Naive thymus-derived CD4-positive, alpha-beta T cell (primary cell): ENCODE results near the gene GGT7. TPM values are rescaled to one million over a fixed set of nuclear protein-coding genes. Genes with fewer than 3 reads are reported as not detected.

Experiments
- ATAC-seq: fragments of 150-1000 bp; cut with Tn5 transposase; 2 replicates; pipeline ENCODE4 v1.10.0; 2021; ENCODE audit warnings: mild to moderate bottlenecking, moderate library complexity
- CTCF ChIA-PET: fragments of 350-600 bp; sonication (Branson Sonifier 250); formaldehyde crosslinking; loops from one replicate; lab custom pipeline; 2021; ENCODE audit warnings: antibody characterized with exemption; lab: Charles Lee
- POLR2A ChIA-PET: fragments of 350-600 bp; sonication (Branson Sonifier 250); formaldehyde crosslinking; loops from one replicate; lab custom pipeline; 2021; ENCODE audit warnings: antibody characterized with exemption, inconsistent platforms; lab: Charles Lee
- DNase-seq, 9 donors: peaks; one replicate each; pipeline versions ENCODE4 v3.0.0 to v3.0.0-alpha.2; 2020 to 2022; ENCODE audit warnings: mixed read lengths in 1 of 9
- H3K27ac ChIP-seq: one replicate; pipeline ENCODE4 v1.7.0; 2013; ENCODE audit warnings: mild to moderate bottlenecking, low read depth, low read length, moderate library complexity
- H3K27me3 ChIP-seq, 2 donors: one replicate each; pipeline ENCODE4 v1.7.0; 2013; ENCODE audit warnings: low read length in 2 of 2, mild to moderate bottlenecking in 2 of 2, moderate library complexity in 2 of 2; ENCODE audit not compliant: control insufficient read depth in 2 of 2, insufficient read depth in 2 of 2
- H3K36me3 ChIP-seq, 3 experiments: 1 replicate in 2 of 3; 2 replicates in 1 of 3; pipeline ENCODE4 v1.7.0; 2013; ENCODE audit warnings: low read length in 3 of 3, mild to moderate bottlenecking in 3 of 3, moderate library complexity in 1 of 3; ENCODE audit not compliant: insufficient read depth in 3 of 3, control insufficient read depth in 2 of 3
- H3K4me1 ChIP-seq, 2 donors: one replicate each; pipeline ENCODE4 v1.7.0; 2013; ENCODE audit warnings: low read length in 2 of 2, mild to moderate bottlenecking in 2 of 2, moderate library complexity in 1 of 2; ENCODE audit not compliant: control insufficient read depth in 2 of 2, insufficient read depth in 2 of 2
- H3K4me3 ChIP-seq: 2 replicates; pipeline ENCODE4 v1.7.0; 2013; ENCODE audit warnings: mild to moderate bottlenecking, low read length
- H3K9me3 ChIP-seq, 3 experiments: 1 replicate in 2 of 3; 2 replicates in 1 of 3; pipeline ENCODE4 v1.7.0; 2013; ENCODE audit warnings: low read length in 3 of 3; ENCODE audit not compliant: control insufficient read depth in 2 of 3
- H3K27ac Mint-ChIP-seq, 9 donors: one replicate each; pipeline ENCODE4 v1.8.0; 2020 to 2022; ENCODE audit warnings: mixed read lengths in 9 of 9, mild to moderate bottlenecking in 8 of 9, moderate library complexity in 5 of 9, inconsistent platforms in 2 of 9
- H3K27me3 Mint-ChIP-seq, 5 donors: one replicate each; pipeline ENCODE4 v1.8.0; 2021 to 2022; ENCODE audit warnings: mixed read lengths in 5 of 5, mild to moderate bottlenecking in 1 of 5
- H3K36me3 Mint-ChIP-seq, 5 donors: one replicate each; pipeline ENCODE4 v1.8.0; 2020 to 2022; ENCODE audit warnings: mixed read lengths in 5 of 5, mild to moderate bottlenecking in 3 of 5, inconsistent platforms in 1 of 5
- H3K4me1 Mint-ChIP-seq, 7 donors: one replicate each; pipeline ENCODE4 v1.8.0; 2020 to 2022; ENCODE audit warnings: mixed read lengths in 7 of 7, mild to moderate bottlenecking in 3 of 7, inconsistent platforms in 1 of 7
- H3K4me3 Mint-ChIP-seq, 10 donors: one replicate each; pipeline ENCODE4 v1.8.0; 2020 to 2022; ENCODE audit warnings: mild to moderate bottlenecking in 10 of 10, mixed read lengths in 10 of 10, moderate library complexity in 6 of 10, inconsistent platforms in 2 of 10
- H3K9me3 Mint-ChIP-seq, 11 donors: one replicate each; pipeline ENCODE4 v1.8.0; 2020 to 2022; ENCODE audit warnings: mixed read lengths in 11 of 11, mild to moderate bottlenecking in 4 of 11, inconsistent platforms in 1 of 11, moderate library complexity in 1 of 11
- intact Hi-C, 2 donors: fragments of 100-400 bp; cut with micrococcal nuclease; formaldehyde crosslinking; loops; one replicate each; pipeline ENCODE4 v1.15.1; 2023
- polyA plus RNA-seq, 2 donors: library from polyadenylated mRNA; unstranded; fragments of 300-500 nt; fragmentation: Illumina TruSeq; gene quantifications; one replicate each; pipeline ENCODE4 v1.2.3, GENCODE V29; 2021
- total RNA-seq, 6 experiments: library from RNA in 5 of 6; stranded (reverse) in 5 of 6; gene quantifications; 1 replicate in 5 of 6; 2 replicates in 1 of 6; pipeline ENCODE4 v1.2.3 and lab custom pipeline; 2021 to 2026

Gene GGT7
- total and polyA plus RNA-seq, 7 experiments from 2014 or later, result 6.2 to 50.6 (median 28.9) TPM

DNA sequence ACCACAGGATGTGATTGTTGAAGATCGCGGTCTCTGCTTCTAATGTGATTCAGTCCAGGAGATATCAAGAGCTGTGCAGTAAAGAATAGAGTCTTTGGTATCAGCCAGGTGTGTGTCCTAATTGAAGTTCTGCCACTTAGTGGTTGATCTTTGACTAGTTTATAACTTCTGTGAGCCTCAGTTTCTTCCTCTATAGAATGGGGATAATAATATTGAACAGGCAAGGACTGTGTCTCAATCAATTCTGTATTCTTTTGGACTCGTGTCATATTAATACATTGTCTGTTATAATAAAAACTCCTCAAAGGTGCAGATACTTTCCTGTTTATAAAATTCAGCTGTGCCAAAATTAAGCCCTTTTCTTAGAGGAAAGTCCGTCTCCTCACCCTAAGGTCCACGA is 24.1 kb downstream of the GGT7 start:
- DNase-seq (no peak), ATAC-seq (no peak)
- no peaks in the 10 kb centered on the region for H3K4me1 ChIP-seq
- peaks cover 0 to 30% (median 7%) of the 10 kb centered on the region in 5 donors for H3K36me3 Mint-ChIP-seq
- H3K9me3 ChIP-seq, result no peaks in the 10 kb centered on the region
- no peak overlapping the region for H3K27ac Mint-ChIP-seq
- ChIA-PET POLR2A (interaction anchor here (0.6 kb wide), 1 partner anchor 1116 kb away, joined by 3 read pairs; no protein-coding TSS in a partner anchor), CTCF (interaction anchor here (0.7 kb wide), 1 partner anchor 95 kb away, joined by 3 read pairs; no protein-coding TSS in a partner anchor)
- H3K36me3 ChIP-seq, result peaks cover 0 to 39% (median 12%) of the 10 kb centered on the region in 3 experiments
- intact Hi-C loops, result no loop called here
- no peak overlapping the region for H3K4me3 Mint-ChIP-seq
- peaks cover 0 to 2% (median 0%) of the 10 kb centered on the region in 7 donors for H3K4me1 Mint-ChIP-seq
- no peaks in the 10 kb centered on the region for H3K9me3 Mint-ChIP-seq
- H3K27ac ChIP-seq, result no peak overlapping the region
- no peak overlapping the region for H3K4me3 ChIP-seq
- H3K27me3 ChIP-seq, result no peaks in the 10 kb centered on the region
- no peaks in the 10 kb centered on the region for H3K27me3 Mint-ChIP-seq

DNA sequence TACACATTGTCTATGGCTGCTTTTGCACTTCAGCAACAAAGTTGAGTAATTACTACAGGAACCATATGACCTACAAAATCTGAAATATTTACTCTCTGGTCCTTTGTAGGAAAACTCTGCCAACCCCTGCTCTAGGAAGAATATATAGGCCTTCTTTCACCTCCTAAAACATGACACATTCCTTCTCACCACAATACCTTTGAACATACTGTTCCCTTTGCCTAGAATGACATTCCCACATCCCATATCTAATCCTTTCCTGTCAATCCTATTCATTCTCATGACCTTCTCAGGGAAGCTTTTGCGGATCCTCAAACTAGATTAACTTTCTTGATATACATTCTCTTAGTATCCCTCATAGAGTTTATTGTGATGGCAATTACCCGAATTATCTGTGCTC is 29.2 kb downstream of the GGT7 start:
- ChIA-PET CTCF (no interaction called here), POLR2A (interaction anchor here (0.6 kb wide), 1 partner anchor 642 kb away, joined by 5 read pairs; no protein-coding TSS in a partner anchor)
- DNase-seq, result no peak
- Histone ChIP-seq H3K4me3 (no peak overlapping the region), H3K36me3 (no peaks in the 10 kb centered on the region), H3K27ac (no peak overlapping the region), H3K27me3 (no peaks in the 10 kb centered on the region), H3K9me3 (no peaks in the 10 kb centered on the region), H3K4me1 (no peaks in the 10 kb centered on the region)
- H3K4me3 Mint-ChIP-seq, result no peak overlapping the region
- peak overlapping the region in 1 of 9 donors; percentile 51 for H3K27ac Mint-ChIP-seq
- peaks cover 0 to 27% (median 0%) of the 10 kb centered on the region in 5 donors for H3K27me3 Mint-ChIP-seq
- H3K36me3 Mint-ChIP-seq, result peaks cover 0 to 12% (median 3%) of the 10 kb centered on the region in 5 donors
- H3K9me3 Mint-ChIP-seq, result no peaks in the 10 kb centered on the region
- ATAC-seq, result no peak
- intact Hi-C loops, result no loop called here
- H3K4me1 Mint-ChIP-seq, result no peaks in the 10 kb centered on the region

DNA sequence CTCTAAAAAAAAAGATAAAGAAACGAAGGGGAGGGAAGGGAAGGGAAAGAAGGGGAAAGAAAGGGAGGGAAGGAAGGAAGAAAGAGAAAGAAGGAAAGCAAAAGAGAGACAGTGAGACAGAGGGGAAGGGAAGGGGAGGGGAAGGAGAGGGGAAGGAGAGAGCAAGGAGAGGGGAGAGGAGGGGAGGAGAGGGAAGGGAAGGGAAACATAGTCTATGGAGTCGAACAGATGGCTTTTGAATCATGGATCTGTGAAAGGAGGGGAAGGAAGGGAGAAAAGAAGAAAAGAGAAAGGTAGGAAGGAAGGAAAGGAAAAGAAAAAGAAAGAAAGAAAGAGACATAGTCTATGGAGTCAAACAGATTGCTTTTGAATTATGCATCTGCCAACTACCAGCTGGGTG is 30.5 kb downstream of the GGT7 start:
- ChIA-PET POLR2A (no interaction called here), CTCF (no interaction called here)
- no peaks in the 10 kb centered on the region for H3K27me3 ChIP-seq
- intact Hi-C loops, result no loop called here
- Mint-ChIP-seq H3K4me3 (no peak overlapping the region), H3K27ac (no peak overlapping the region), H3K27me3 (peaks cover 0 to 29% (median 0%) of the 10 kb centered on the region in 5 donors), H3K9me3 (no peaks in the 10 kb centered on the region), H3K36me3 (peaks cover 0 to 7% (median 3%) of the 10 kb centered on the region in 5 donors), H3K4me1 (no peaks in the 10 kb centered on the region)
- no peak overlapping the region for H3K4me3 ChIP-seq
- no peaks in the 10 kb centered on the region for H3K36me3 ChIP-seq
- no peak overlapping the region for H3K27ac ChIP-seq
- no peaks in the 10 kb centered on the region for H3K9me3 ChIP-seq
- ATAC-seq, result no peak
- DNase-seq, result no peak
- H3K4me1 ChIP-seq, result no peaks in the 10 kb centered on the region

DNA sequence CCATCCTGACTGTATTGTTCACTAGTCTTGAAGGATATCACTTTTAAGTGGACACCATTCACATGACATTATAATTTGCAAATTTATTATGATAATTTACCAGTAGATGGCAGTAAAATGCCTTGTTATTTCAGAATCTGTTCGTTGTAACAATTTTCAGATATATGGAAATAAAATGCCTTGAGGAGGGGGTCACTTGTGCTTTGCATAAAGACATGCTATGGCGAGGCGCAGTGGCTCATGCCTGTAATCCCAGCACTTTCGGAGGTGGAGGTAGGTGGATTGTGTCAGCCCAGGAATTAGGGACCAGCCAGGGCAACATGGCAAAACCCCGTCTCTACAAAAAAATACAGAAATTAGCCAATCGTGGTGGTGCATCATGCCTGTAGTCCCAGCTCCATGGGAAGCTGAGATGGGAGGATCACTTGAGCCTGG is 38.2 kb downstream of the GGT7 start:
- Mint-ChIP-seq H3K4me3 (no peak overlapping the region), H3K27me3 (peaks cover 10 to 48% (median 13%) of the 10 kb centered on the region in 5 donors), H3K4me1 (peaks cover 0 to 6% (median 0%) of the 10 kb centered on the region in 7 donors), H3K27ac (no peak overlapping the region), H3K9me3 (peaks cover 0 to 2% (median 0%) of the 10 kb centered on the region in 11 donors), H3K36me3 (no peaks in the 10 kb centered on the region)
- H3K4me3 ChIP-seq, result no peak overlapping the region
- H3K4me1 ChIP-seq, result no peaks in the 10 kb centered on the region
- ATAC-seq, result peak; percentile 49
- no peaks in the 10 kb centered on the region for H3K27me3 ChIP-seq
- no peaks in the 10 kb centered on the region for H3K36me3 ChIP-seq
- ChIA-PET POLR2A (no interaction called here), CTCF (interaction anchor here (0.7 to 1.7 kb wide), 6 partner anchors 10 to 495 kb away, joined by 3 to 6 read pairs (median 4); partner anchors contain the start of gene NCOA6)
- DNase-seq, result peak in 6 of 9 donors; percentile 7 to 55 (median 42)
- no peaks in the 10 kb centered on the region for H3K9me3 ChIP-seq
- intact Hi-C loops, result loop anchor here (1.0 to 5.0 kb wide), 10 partner anchors 121 to 613 kb away; partner anchors contain the start of genes GDF5 (in 1 of the 2), GSS (in 1 of the 2), MYH7B (in 1 of the 2) and TRPC4AP (in 1 of the 2)
- H3K27ac ChIP-seq, result no peak overlapping the region

DNA sequence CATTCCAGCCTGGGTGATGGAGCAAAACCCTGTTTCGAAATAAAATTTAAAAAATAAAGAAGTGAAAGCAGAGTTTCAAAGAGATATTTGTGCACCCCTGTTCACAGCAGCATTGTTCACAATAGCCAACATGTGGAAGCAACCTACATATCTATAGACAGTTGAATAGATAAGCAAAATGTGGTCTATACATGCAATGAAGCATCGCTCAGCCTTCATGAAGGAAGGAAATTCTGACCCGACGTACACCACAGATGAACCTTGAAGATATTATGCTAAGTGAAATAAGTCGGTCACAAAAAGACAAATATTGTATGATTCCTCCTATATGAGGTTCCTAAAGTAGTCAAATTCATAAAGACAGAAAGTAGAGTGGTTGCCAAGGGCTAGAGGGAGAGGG is 40.7 kb downstream of the GGT7 start:
- no peaks in the 10 kb centered on the region for H3K27me3 ChIP-seq
- ChIA-PET POLR2A (no interaction called here), CTCF (interaction anchor here (1.0 kb wide), 1 partner anchor 124 kb away, joined by 3 read pairs; the partner anchor contains the start of genes GSS and MYH7B)
- H3K9me3 ChIP-seq, result no peaks in the 10 kb centered on the region
- H3K27ac ChIP-seq, result no peak overlapping the region
- intact Hi-C loops, result loop anchor here in 1 of 2 donors (5.0 kb wide), 1 partner anchor 435 kb away; no protein-coding TSS in a partner anchor
- DNase-seq (no peak), ATAC-seq (no peak)
- no peaks in the 10 kb centered on the region for H3K36me3 ChIP-seq
- H3K4me1 ChIP-seq, result no peaks in the 10 kb centered on the region
- peaks cover 0 to 6% (median 2%) of the 10 kb centered on the region in 7 donors for H3K4me1 Mint-ChIP-seq
- peaks cover 10 to 43% (median 13%) of the 10 kb centered on the region in 5 donors for H3K27me3 Mint-ChIP-seq
- H3K9me3 Mint-ChIP-seq, result peaks cover 0 to 2% (median 0%) of the 10 kb centered on the region in 11 donors
- no peak overlapping the region for H3K4me3 ChIP-seq
- no peaks in the 10 kb centered on the region for H3K36me3 Mint-ChIP-seq
- no peak overlapping the region for H3K27ac Mint-ChIP-seq
- H3K4me3 Mint-ChIP-seq, result no peak overlapping the region

DNA sequence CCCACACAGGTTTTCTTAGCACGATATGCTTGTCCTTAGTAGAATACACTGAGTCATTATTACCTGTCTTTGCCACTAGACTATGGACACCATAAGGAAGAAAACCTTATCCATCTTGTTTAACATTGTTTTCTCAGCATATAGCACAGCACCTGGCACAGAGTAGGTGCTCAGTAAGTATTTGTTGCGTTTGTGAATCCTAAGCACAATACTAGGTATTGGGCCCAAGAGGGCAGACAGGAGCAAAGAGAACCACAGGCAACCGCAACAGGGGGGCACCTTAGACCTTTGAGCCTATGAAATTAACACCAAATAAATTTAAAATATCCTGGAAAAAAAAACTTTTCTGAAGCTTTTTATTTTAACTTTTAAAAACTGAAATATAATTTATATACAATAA is 43.5 kb downstream of the GGT7 start:
- intact Hi-C loops, result loop anchor here (10.0 kb wide), 4 partner anchors 124 to 1126 kb away; partner anchors contain the start of genes TP53INP2 (in 2 of the 2), MMP24OS (in 1 of the 2), PIGU (in 1 of the 2) and SCAND1 (in 1 of the 2)
- Histone ChIP-seq H3K36me3 (peaks cover 0 to 4% (median 0%) of the 10 kb centered on the region in 3 experiments), H3K9me3 (no peaks in the 10 kb centered on the region), H3K27ac (no peak overlapping the region), H3K4me3 (no peak overlapping the region), H3K27me3 (no peaks in the 10 kb centered on the region), H3K4me1 (peaks cover 1 to 7% of the 10 kb centered on the region in 2 donors)
- Mint-ChIP-seq H3K27me3 (peaks cover 4 to 39% (median 9%) of the 10 kb centered on the region in 5 donors), H3K9me3 (peaks cover 0 to 2% (median 0%) of the 10 kb centered on the region in 11 donors), H3K27ac (peak overlapping the region in 3 of 9 donors; percentile 15 to 59 (median 29)), H3K4me1 (peaks cover 7 to 18% (median 12%) of the 10 kb centered on the region in 7 donors), H3K36me3 (peaks cover 0 to 4% (median 0%) of the 10 kb centered on the region in 5 donors), H3K4me3 (no peak overlapping the region)
- CTCF ChIA-PET, result no interaction called here
- DNase-seq (no peak), ATAC-seq (no peak)
- POLR2A ChIA-PET, result no interaction called here
